Activated T-helper 1 cell treated with Interleukin-2 at 50 U/mL for 16 hours (primary cell): ENCODE data around the gene MZB1.
"Not testable (repeated sequence)": the region's sequence is repeated elsewhere in the genome, so short reads cannot be mapped to it uniquely, and the experiment has no call there.

Experiments
- DNase-seq: peaks from one replicate; pipeline ENCODE4 v3.0.0-alpha.2; 2020; ENCODE audit warnings: low read depth

The MZB1 gene

DNA sequence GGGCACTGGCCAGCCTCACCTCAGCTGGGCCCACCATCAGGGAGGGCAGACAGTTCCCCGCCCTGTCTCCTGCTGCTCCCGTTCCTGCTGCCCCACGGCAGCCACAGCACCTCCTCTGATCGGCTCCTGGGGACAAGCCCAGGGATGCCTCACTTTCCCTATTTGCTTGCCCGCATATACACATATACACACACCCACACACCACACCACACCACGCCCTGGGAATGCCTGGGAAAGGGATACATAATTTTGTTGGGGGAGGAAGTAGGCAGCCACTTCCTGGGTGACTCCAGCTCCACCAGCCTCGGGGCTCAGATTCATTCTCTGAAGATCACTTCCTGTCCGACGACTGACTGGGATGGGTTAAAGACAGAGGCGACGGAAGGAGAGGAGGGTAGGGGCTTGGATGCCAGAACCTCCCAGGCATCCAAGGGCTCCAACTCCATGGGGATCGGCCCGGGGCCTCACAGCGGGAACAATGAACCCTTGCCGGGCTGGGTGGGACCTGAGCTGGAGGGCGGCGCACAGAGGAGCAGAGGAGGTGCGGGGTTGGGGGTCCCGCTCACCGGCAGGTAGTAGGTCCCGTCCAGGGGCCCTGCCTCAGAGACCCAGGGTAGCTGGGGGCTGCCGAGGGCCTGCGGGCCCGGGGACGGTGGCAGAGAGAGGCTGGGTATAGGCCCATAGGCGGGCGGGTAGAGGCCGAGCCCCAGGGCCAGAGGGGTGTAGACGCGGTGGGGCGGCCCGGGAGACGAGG, 2.0 kb upstream of the MZB1 start:
- DNase-seq = no peak

DNA sequence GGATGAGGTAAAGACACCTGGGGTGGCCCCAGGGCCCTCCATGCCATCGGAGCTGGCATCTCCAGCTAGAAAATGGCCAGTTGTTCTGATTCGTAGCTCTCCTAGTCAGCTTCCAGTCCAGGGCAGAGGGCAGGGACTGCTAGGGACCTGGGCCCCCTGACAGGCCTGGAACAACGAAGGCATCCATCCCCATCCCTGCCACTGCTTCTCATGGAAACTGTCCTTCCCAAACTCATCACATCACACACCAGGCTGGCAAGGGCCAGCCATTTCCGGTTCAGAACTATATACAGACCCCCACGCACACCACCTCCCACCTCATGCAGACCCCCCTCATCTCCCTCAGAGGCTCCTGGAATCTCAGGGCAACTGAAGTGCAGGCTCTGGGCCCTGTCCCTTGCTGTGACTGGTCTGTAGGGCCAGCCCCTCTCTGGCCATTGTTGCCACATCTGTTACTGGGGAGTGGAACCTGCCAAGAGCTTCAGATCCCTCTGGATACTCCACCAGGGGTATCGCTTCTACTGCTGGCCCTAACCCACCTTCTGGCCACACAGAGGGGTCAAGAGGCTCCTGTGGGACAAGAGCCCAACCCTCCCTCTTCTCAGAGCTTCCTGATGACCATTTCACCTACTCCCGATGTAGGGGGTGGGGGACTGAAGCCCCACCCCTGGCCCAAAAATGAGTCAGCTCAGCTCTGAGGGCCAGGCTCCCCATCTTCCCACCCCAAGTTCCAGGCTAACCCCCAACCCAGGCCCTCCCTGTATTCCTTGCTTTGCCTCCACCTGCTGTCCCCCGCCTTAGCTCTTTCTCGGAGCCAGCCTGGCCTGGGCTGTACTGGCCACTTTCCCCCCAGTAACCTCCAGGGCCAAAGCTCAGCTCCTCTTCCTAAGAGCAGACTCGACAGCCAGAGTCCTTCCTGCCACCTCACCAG, 1.2 kb upstream of the MZB1 start:
- no peak for DNase-seq

- DNase-seq = no peak
Observed at GRCh38 chr5:139388198-139388821, 1.4 kb downstream of the MZB1 start.

DNA sequence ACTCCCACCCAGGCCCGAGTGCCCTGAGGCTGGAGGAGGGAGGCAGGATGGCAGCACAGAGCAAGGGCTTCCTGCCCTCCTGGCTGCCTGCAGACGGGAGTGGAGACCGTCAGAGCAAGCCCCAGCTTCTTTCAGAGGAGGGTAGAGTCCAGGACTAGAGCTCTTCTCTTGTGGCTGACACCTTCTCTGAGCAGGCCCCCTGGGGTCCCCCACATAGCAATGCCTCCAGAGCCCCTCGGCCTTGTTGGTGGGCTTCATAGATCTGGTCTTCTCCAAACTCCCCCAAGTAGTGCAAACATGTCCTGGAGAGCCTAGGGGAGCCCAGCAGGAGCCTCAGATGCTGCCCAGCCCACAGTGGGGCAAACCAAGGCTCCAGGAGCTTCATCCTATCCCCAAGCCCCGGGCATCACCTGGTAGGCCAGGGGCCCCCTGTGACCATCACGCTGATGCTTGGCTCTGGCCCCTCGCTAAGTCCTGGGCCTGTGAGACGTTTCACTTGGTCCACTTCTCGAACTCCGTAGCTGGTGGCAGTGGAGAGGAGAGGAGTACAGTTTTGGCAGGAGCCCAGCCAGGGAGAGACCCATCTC, 2.0 kb downstream of the MZB1 start:
- DNase-seq = no peak

DNA sequence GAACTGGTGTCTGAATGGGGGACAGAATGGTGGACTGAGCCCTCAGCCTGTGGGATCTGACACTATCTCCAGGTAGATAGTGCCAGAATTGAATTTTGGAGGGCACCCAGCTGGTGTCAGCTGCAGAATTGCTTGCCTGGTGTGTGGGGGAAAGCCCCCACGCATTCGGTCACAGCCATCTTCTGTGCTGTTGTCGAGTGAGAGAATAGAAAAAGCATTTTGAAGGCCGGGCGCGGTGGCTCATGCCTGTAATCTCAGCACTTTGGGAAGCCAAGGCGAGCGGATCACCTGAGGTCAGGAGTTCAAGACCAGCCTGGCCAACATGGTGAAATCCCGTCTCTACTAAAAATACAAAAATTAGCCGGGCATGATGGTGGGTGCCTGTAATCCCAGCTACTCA, 2.8 kb downstream of the MZB1 start:
- DNase-seq = not testable (repeated sequence)

GRCh38 chr5:139386050-139386438, 3.7 kb downstream of the MZB1 start:
- no peak for DNase-seq

GRCh38 chr5:139385061-139386049, 4.4 kb downstream of the MZB1 start:
- DNase-seq = no peak

DNA sequence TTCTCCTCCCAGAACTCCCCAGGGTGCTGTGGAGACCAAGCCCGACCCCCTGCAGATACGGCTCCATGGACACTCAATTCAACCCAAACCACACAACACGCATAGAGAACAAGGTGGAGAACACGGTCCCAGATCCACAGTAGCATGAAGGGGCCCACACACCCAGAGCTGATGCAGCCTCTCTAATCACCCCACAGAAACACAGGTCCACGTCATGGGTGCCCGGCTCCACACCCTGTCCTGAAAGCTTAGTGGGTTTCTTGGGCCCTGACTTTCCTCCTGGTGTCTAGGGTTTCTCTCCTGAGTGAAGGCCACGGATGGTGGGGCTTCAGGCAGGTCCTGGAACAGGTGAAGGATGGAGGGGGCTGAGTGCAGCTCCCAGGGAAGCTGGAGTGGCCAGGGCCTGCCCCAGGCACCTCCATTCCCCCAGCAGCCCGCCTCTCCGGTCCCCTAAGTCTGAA, 5.1 kb downstream of the MZB1 start:
- DNase-seq = no peak

GRCh38 chr5:139383993-139384590, 5.6 kb downstream of the MZB1 start:
- no peak for DNase-seq

DNA sequence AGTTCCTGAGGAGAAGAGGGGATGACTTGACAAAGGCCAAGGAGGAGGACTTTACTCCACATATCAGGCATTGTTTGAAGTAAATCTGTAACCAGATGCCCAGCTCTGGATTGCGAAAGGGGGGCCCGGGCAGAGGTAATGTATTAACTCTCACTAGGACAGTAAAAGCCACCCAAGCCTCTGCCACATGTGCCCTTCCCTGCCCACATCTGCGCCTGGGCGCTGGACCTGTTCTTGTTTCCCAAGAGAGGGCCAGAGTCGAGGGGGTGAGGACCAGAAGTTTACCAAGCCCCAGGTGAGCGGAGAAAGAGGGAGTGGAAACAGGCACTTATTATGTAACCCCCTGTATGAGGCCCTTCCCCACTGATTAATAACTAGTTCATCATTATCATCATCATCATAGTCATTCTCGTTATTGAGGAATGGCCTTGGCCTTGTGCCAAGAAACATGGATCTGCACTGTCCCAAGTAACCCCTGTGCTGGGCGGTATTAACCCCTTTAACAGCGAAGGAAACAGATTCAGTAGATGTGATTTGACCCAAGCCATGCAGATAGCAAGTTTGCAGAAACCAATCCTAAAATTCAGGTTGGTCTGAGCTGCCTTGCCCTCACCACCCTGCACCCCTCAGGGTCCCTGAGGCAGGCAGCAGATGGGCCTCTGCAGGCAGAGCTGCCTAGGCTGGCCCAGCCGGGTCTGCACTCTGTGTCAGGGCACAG, 6.3 kb downstream of the MZB1 start, which contains the start of gene SLC23A1:
Gene SLC23A1, minus strand, starts transcription at position 23 of the 718 bp plus-strand sequence. CDS start 44 bp downstream, outside the sequence.
- no peak for DNase-seq

GRCh38 chr5:139382807-139383206, 6.9 kb downstream of the MZB1 start:
- DNase-seq = no peak

DNA sequence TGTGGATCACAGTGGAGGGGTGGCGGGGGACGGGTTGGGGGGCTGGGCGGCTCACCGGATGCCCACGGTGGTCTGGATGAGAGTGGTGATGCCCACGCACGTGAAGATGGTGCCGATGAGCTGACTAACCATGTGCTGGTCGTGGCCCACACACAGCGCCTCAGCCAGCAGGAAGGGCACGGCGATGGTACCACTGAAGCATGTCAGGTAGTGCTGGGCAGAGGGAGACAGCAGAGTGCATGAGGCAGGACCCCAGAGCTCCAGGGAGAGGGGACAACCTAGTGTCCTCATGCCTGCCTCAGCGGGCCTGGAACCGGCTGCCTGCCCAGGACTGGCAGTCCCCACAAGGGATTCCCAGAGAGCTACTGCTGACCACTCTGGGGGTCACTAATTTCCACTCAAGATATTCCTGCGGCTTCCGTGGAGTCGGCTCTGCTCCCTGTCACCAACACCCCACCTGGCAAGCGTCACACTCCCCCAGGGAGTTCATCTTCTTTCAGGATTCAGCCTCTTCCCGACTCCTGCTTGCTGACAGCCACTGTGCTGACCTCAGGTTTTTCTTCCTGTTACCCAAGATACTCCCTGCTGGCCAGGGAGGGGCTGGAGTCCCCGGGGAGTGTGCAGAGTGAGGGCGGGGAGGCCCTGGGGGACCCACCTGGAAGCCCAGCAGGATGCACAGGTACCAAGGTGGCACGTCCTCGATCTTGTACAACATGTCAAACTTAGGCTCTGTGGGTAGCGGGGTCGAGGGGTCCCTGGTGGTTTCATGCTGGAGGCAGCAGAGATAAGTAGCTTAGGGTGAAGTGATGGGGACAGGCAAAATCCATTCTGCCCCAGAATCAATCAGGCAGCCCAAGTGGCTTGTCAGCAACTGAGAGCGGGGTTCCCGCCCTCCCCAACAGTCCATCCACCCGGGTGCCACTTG, 7.6 kb downstream of the MZB1 start:
- no peak for DNase-seq

GRCh38 chr5:139379626-139380449, 9.9 kb downstream of the MZB1 start:
- DNase-seq = no peak

GRCh38 chr5:139378941-139379361, 10.8 kb downstream of the MZB1 start:
- no peak for DNase-seq

DNA sequence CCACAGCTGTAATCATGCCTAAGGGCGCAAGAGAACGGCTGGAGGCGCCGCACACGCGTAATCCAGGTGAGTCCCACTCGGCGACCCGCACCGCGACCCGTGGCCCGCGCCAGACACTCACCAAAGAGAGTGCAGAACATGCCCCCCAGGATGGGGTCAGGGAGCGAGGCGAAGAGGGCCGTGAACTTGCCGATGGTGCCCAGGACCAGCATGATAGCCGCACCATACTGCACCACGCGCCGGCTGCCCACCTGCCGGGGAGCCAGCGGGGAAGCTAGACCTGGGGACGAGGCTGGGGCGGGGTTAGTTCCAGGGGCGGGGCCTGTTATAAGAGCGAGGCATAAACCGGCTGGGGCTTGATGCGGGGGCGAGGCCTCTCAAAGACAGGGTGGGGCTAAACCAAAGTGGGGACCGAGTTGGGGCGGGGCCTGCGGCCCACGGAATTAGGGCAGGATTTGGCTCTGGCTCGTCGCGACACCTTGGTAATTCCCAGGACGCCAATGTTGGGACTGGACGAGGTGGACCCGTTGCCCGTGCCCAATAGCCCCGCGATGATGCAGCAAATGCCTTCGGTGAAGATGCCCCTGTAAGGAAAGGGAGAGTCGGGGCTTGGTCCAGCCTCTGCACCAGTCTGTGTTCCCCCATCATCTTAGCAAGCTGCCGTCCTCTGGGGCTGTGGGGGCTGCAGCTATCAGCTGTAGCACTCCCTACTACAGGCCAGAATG, 11.4 kb downstream of the MZB1 start:
- DNase-seq = no peak

GRCh38 chr5:139377226-139377625, 12.5 kb downstream of the MZB1 start:
- no peak for DNase-seq

GRCh38 chr5:139376364-139376763, 13.3 kb downstream of the MZB1 start:
- DNase-seq = no peak
